ENCODE results near the gene RASGRP3. TPM values are rescaled to one million over a fixed set of nuclear protein-coding genes. Genes with fewer than 3 reads are reported as not detected.
"Not testable (repeated sequence)": the region's sequence is repeated elsewhere in the genome, so short reads cannot be mapped to it uniquely, and the experiment has no call there.

The RASGRP3 gene
- total and polyA plus RNA-seq, 5 donors, result 22.7 to 61.6 (median 48.8) TPM

- Histone ChIP-seq H3K27ac (ENCODE audit: low read length) (no peak overlapping the region), H3K9me3 (ENCODE audit: control insufficient read depth, low read length) (no peaks in the 10 kb centered on the region), H3K27me3 (ENCODE audit: control insufficient read depth, insufficient read depth) (no peaks in the 10 kb centered on the region), H3K4me1 (ENCODE audit: control insufficient read depth, insufficient read depth, low read length) (peaks cover 5% of the 10 kb centered on the region), H3K4me3 (ENCODE audit: low read length) (peak overlapping the region; percentile 63)
- intact Hi-C loops (cut with DNase I), result loop anchor here in 1 of 4 donors (10.0 kb wide), 1 partner anchor 163 kb away; no protein-coding TSS in a partner anchor
- DNase-seq (no peak), ATAC-seq (no peak)
- WGBS, result 42% methylated on average over 2 of the region's 2 CpGs
Measured at GRCh38 chr2:33437815-33438214, 38.6 kb upstream of the RASGRP3 start.

GRCh38 chr2:33441235-33441810 is 35.1 kb upstream of the RASGRP3 start:
- intact Hi-C loops (cut with DNase I), result no loop called here
- H3K27me3 ChIP-seq (ENCODE audit: control insufficient read depth, insufficient read depth), result no peaks in the 10 kb centered on the region
- H3K4me1 ChIP-seq (ENCODE audit: control insufficient read depth, insufficient read depth, low read length), result peaks cover 5% of the 10 kb centered on the region
- H3K27ac ChIP-seq (ENCODE audit: low read length), result no peak overlapping the region
- H3K9me3 ChIP-seq (ENCODE audit: control insufficient read depth, low read length), result no peaks in the 10 kb centered on the region
- H3K4me3 ChIP-seq (ENCODE audit: low read length), result no peak overlapping the region
- WGBS, result 27% methylated on average over 3 of the region's 3 CpGs
- DNase-seq, result peak; percentile 43 to 71 (median 65)
- ATAC-seq, result peak; percentile 86 to 90

GRCh38 chr2:33442052-33442451 is 34.4 kb upstream of the RASGRP3 start:
- H3K9me3 ChIP-seq (ENCODE audit: control insufficient read depth, low read length); H3K27ac ChIP-seq (ENCODE audit: low read length); H3K4me3 ChIP-seq (ENCODE audit: low read length); H3K4me1 ChIP-seq (ENCODE audit: control insufficient read depth, insufficient read depth, low read length); DNase-seq; ATAC-seq; intact Hi-C loops (cut with DNase I); H3K27me3 ChIP-seq (ENCODE audit: control insufficient read depth, insufficient read depth): not testable (repeated sequence)
- 97% methylated on average over 9 of the region's 9 CpGs for WGBS

GRCh38 chr2:33442528-33443079 is 33.8 kb upstream of the RASGRP3 start:
- 48% methylated on average over 6 of the region's 6 CpGs for WGBS
- DNase-seq (no peak), ATAC-seq (peak in 1 of 2 donors; percentile 55)
- intact Hi-C loops (cut with DNase I), result no loop called here
- Histone ChIP-seq H3K9me3 (ENCODE audit: control insufficient read depth, low read length) (no peaks in the 10 kb centered on the region), H3K4me1 (ENCODE audit: control insufficient read depth, insufficient read depth, low read length) (peaks cover 7% of the 10 kb centered on the region), H3K4me3 (ENCODE audit: low read length) (no peak overlapping the region), H3K27ac (ENCODE audit: low read length) (no peak overlapping the region), H3K27me3 (ENCODE audit: control insufficient read depth, insufficient read depth) (no peaks in the 10 kb centered on the region)

GRCh38 chr2:33443274-33443829 is 33.1 kb upstream of the RASGRP3 start:
- DNase-seq (no peak), ATAC-seq (peak; percentile 22 to 46)
- Histone ChIP-seq H3K4me3 (ENCODE audit: low read length) (no peak overlapping the region), H3K4me1 (ENCODE audit: control insufficient read depth, insufficient read depth, low read length) (peaks cover 7% of the 10 kb centered on the region), H3K9me3 (ENCODE audit: control insufficient read depth, low read length) (no peaks in the 10 kb centered on the region), H3K27me3 (ENCODE audit: control insufficient read depth, insufficient read depth) (no peaks in the 10 kb centered on the region), H3K27ac (ENCODE audit: low read length) (no peak overlapping the region)
- 63% methylated on average over 3 of the region's 3 CpGs for WGBS
- intact Hi-C loops (cut with DNase I), result no loop called here

GRCh38 chr2:33444967-33445366 is 31.5 kb upstream of the RASGRP3 start:
- ATAC-seq, result peak in 1 of 2 donors; percentile 57
- intact Hi-C loops (cut with DNase I), result no loop called here
- Histone ChIP-seq H3K9me3 (ENCODE audit: control insufficient read depth, low read length) (no peaks in the 10 kb centered on the region), H3K4me3 (ENCODE audit: low read length) (no peak overlapping the region), H3K27me3 (ENCODE audit: control insufficient read depth, insufficient read depth) (no peaks in the 10 kb centered on the region), H3K27ac (ENCODE audit: low read length) (peak overlapping the region; percentile 64), H3K4me1 (ENCODE audit: control insufficient read depth, insufficient read depth, low read length) (peaks cover 1% of the 10 kb centered on the region)
- no peak for DNase-seq
- 33% methylated on average over 2 of the region's 2 CpGs for WGBS

- DNase-seq (no peak), ATAC-seq (no peak)
- WGBS, result 80% methylated on average over 2 of the region's 2 CpGs
- Histone ChIP-seq H3K4me1 (ENCODE audit: control insufficient read depth, insufficient read depth, low read length) (peaks cover 1% of the 10 kb centered on the region), H3K9me3 (ENCODE audit: control insufficient read depth, low read length) (no peaks in the 10 kb centered on the region), H3K4me3 (ENCODE audit: low read length) (no peak overlapping the region), H3K27ac (ENCODE audit: low read length) (no peak overlapping the region), H3K27me3 (ENCODE audit: control insufficient read depth, insufficient read depth) (no peaks in the 10 kb centered on the region)
- intact Hi-C loops (cut with DNase I), result no loop called here
Measured at GRCh38 chr2:33448220-33448899, 28.1 kb upstream of the RASGRP3 start.

GRCh38 chr2:33451214-33451613 is 25.2 kb upstream of the RASGRP3 start:
- no peak for DNase-seq
- intact Hi-C loops (cut with DNase I), result no loop called here
- no peaks in the 10 kb centered on the region for H3K27me3 ChIP-seq (ENCODE audit: control insufficient read depth, insufficient read depth)
- WGBS, result 0% methylated on average over 1 of the region's 1 CpG
- H3K4me3 ChIP-seq (ENCODE audit: low read length), result no peak overlapping the region
- H3K27ac ChIP-seq (ENCODE audit: low read length), result no peak overlapping the region
- ATAC-seq, result no peak
- no peaks in the 10 kb centered on the region for H3K9me3 ChIP-seq (ENCODE audit: control insufficient read depth, low read length)
- peaks cover 1% of the 10 kb centered on the region for H3K4me1 ChIP-seq (ENCODE audit: control insufficient read depth, insufficient read depth, low read length)

GRCh38 chr2:33451825-33452224 is 24.6 kb upstream of the RASGRP3 start:
- ATAC-seq (no peak), DNase-seq (no peak)
- Histone ChIP-seq H3K27ac (ENCODE audit: low read length) (no peak overlapping the region), H3K27me3 (ENCODE audit: control insufficient read depth, insufficient read depth) (no peaks in the 10 kb centered on the region), H3K9me3 (ENCODE audit: control insufficient read depth, low read length) (no peaks in the 10 kb centered on the region), H3K4me1 (ENCODE audit: control insufficient read depth, insufficient read depth, low read length) (peaks cover 1% of the 10 kb centered on the region), H3K4me3 (ENCODE audit: low read length) (no peak overlapping the region)
- 96% methylated on average over 1 of the region's 1 CpG for WGBS
- intact Hi-C loops (cut with DNase I), result no loop called here

GRCh38 chr2:33452545-33452944 is 23.9 kb upstream of the RASGRP3 start:
- peak in 1 of 2 donors; percentile 29 for ATAC-seq
- H3K9me3 ChIP-seq (ENCODE audit: control insufficient read depth, low read length), result no peaks in the 10 kb centered on the region
- no peak overlapping the region for H3K27ac ChIP-seq (ENCODE audit: low read length)
- H3K4me1 ChIP-seq (ENCODE audit: control insufficient read depth, insufficient read depth, low read length), result no peaks in the 10 kb centered on the region
- no peaks in the 10 kb centered on the region for H3K27me3 ChIP-seq (ENCODE audit: control insufficient read depth, insufficient read depth)
- no peak for DNase-seq
- H3K4me3 ChIP-seq (ENCODE audit: low read length), result no peak overlapping the region
- intact Hi-C loops (cut with DNase I), result no loop called here

- Histone ChIP-seq H3K4me1 (ENCODE audit: control insufficient read depth, insufficient read depth, low read length) (peaks cover 2% of the 10 kb centered on the region), H3K4me3 (ENCODE audit: low read length) (no peak overlapping the region), H3K9me3 (ENCODE audit: control insufficient read depth, low read length) (no peaks in the 10 kb centered on the region), H3K27me3 (ENCODE audit: control insufficient read depth, insufficient read depth) (no peaks in the 10 kb centered on the region), H3K27ac (ENCODE audit: low read length) (no peak overlapping the region)
- ATAC-seq, result no peak
- DNase-seq, result no peak
- intact Hi-C loops (cut with DNase I), result no loop called here
Measured at GRCh38 chr2:33453905-33454479, 22.5 kb upstream of the RASGRP3 start.
